Measurements from ENCODE around the gene VIL1.

DNA sequence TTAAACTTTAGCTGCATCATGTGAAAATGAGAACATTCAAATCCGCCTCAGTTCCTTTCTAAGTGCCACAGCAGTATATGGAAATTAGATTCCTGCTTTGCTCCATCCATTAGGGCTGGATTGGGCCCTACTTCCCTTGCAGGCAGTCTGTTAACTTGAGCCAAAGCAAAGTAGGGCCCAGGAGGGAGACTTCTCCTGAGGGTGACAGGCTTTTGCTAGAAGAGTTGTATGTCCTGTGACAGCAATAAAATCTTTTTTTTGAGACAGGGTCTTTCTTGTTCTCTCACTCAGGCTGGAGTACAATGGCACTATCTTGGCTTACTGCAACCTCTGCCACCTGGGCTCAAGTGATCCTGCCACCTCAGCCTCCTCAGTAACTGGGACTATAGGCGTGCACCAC, 28.1 kb downstream of the VIL1 start:
- TF ChIP-seq CTCF (IDR thresholded peaks at IDR 0.05; ENCODE audit: insufficient read depth, low read depth, low read length) (no peak), EZH2 (IDR thresholded peaks at IDR 0.05; ENCODE audit: insufficient read depth, low read length) (no peak)

Measured in astrocyte (in vitro differentiated cells and primary cell).